ENCODE measurements around the gene DENND1B. TPM values are rescaled to one million over a fixed set of nuclear protein-coding genes. Genes with fewer than 3 reads are reported as not detected.

Gene DENND1B
- total and polyA plus RNA-seq, 2 of the 8 experiments (the other 6 are each of a cell fraction or from before 2014, with no cell fraction given), result 0.74 to 3.3 TPM

DNA sequence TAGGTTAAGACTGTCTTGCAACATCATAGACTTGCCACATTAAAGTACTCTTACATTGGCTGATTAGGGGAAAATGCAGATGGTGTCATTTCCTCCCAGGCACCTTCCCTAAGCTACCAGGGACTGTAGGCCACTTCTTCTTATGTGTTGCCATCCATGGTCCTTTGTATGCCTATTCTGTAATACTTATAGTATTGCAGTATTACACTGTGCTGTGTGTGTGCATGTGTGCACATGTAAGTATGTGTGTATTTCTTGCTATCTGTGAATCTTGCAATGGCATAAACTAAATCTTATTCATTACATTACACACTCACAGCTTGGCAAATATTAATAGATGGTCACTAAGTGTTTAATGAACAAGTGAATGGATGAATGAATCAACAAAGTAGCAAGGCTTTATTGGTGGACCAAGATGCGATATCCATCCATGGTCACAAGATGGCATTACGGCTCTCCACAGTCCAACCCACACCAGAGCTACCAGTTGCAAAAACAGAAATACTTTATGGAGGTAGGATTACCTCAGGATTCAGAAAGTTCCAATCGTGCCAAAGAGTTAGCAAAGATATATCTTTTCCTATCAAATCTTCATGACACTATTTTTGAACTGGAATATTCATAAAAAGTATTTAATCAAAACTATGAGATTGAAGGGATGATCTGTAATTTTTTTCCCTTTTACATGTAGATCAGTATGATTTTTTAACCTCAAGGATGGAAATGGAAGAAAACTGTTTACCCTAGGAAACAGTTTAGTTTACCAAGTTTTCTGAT lies 160.2 kb downstream of the DENND1B start:
- no peak overlapping the region for H2BK20ac ChIP-seq (ENCODE audit: low read length)
- 45% methylated on average over 3 of the region's 3 CpGs; no CpG with 5 or more reads in 1 of the 2 experiments for WGBS, 2 experiments (ENCODE audit: extremely low coverage in 1 of 2, insufficient coverage in 1 of 2, insufficient read length in 1 of 2, insufficient replicate concordance in 2 of 2, low coverage in 1 of 2, low lambda C conversion rate in 2 of 2, missing lambda C conversion rate in 1 of 2)
- no peak overlapping the region for H3K14ac ChIP-seq (ENCODE audit: insufficient read length)
- no peak overlapping the region for H3K23ac ChIP-seq (ENCODE audit: insufficient read length)
- no peak overlapping the region for H3K18ac ChIP-seq (ENCODE audit: extremely low read depth, low read length)
- H3K27me3 ChIP-seq (replicated peaks in 1 of 4; ENCODE audit: control insufficient read depth in 3 of 4, extremely low read depth in 1 of 4, insufficient read depth in 3 of 4, low read length in 3 of 4), result no peaks in the 10 kb centered on the region
- H3K36me3 ChIP-seq (ENCODE audit: control insufficient read depth in 2 of 4, insufficient read depth in 4 of 4, low read length in 3 of 4), result no peaks in the 10 kb centered on the region
- H2BK12ac ChIP-seq (ENCODE audit: low read depth, low read length), result no peak overlapping the region
- no peaks in the 10 kb centered on the region for H3K79me2 ChIP-seq (ENCODE audit: control insufficient read depth in 1 of 2, insufficient read depth in 2 of 2, low read length in 2 of 2)
- no peak overlapping the region for H2BK5ac ChIP-seq (ENCODE audit: low read depth, low read length)
- no peaks in the 10 kb centered on the region for H4K20me1 ChIP-seq (replicated peaks in 1 of 2; ENCODE audit: control insufficient read depth in 1 of 2, insufficient read depth in 2 of 2, low read length in 2 of 2)
- no peak overlapping the region for H3K4me2 ChIP-seq (ENCODE audit: insufficient read depth in 1 of 2, low read depth in 2 of 2, low read length in 2 of 2)
- ChIA-PET POLR2A (ENCODE audit: partially characterized antibody) (interaction anchor here (0.6 kb wide), 1 partner anchor 27 kb away, joined by 3 read pairs; no protein-coding TSS in a partner anchor), CTCF (ENCODE audit: partially characterized antibody) (interaction anchor here (0.7 to 7.9 kb wide), 33 partner anchors 11 to 1074 kb away, joined by 3 to 62 read pairs (median 4); partner anchors contain the start of genes C1orf53 and LHX9)
- no peaks in the 10 kb centered on the region for H3K4me1 ChIP-seq (replicated peaks in 1 of 4; ENCODE audit: control insufficient read depth in 3 of 4, insufficient read depth in 4 of 4, low read length in 3 of 4)
- no peaks in the 10 kb centered on the region for H3K9me3 ChIP-seq (ENCODE audit: insufficient read depth in 2 of 2, low read depth in 1 of 2, low read length in 1 of 2)
- TF ChIP-seq, protein P1, sequence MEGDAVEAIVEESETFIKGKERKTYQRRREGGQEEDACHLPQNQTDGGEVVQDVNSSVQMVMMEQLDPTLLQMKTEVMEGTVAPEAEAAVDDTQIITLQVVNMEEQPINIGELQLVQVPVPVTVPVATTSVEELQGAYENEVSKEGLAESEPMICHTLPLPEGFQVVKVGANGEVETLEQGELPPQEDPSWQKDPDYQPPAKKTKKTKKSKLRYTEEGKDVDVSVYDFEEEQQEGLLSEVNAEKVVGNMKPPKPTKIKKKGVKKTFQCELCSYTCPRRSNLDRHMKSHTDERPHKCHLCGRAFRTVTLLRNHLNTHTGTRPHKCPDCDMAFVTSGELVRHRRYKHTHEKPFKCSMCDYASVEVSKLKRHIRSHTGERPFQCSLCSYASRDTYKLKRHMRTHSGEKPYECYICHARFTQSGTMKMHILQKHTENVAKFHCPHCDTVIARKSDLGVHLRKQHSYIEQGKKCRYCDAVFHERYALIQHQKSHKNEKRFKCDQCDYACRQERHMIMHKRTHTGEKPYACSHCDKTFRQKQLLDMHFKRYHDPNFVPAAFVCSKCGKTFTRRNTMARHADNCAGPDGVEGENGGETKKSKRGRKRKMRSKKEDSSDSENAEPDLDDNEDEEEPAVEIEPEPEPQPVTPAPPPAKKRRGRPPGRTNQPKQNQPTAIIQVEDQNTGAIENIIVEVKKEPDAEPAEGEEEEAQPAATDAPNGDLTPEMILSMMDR (IDR thresholded peaks at IDR 0.05; ENCODE audit: control extremely low read depth in 1 of 3, insufficient read depth in 1 of 3, low read depth in 1 of 3, low read length in 3 of 3), result peak; percentile 64 to 78 (median 65)
- TF ChIP-seq RAD21 (IDR thresholded peaks at IDR 0.05 in 1 of 2, conservative IDR thresholded peaks at IDR 0.05 in 1 of 2; ENCODE audit: low read depth in 2 of 2, low read length in 2 of 2), result peak; percentile 91
- no peak for TF ChIP-seq KDM5A (IDR thresholded peaks at IDR 0.05; ENCODE audit: low read length)
- no peak for TF ChIP-seq RBBP5 (IDR thresholded peaks at IDR 0.05; ENCODE audit: borderline replicate concordance, low read depth, low read length)
- no peak for TF ChIP-seq HDAC2 (IDR thresholded peaks at IDR 0.05; ENCODE audit: borderline replicate concordance in 1 of 2, low read depth in 2 of 2, low read length in 2 of 2)
- H3K23me2 ChIP-seq (ENCODE audit: low read depth, low read length), result no peaks in the 10 kb centered on the region
- FAIRE-seq, result peak; percentile 97
- no peak overlapping the region for H4K5ac ChIP-seq (ENCODE audit: insufficient read length, low read depth, low read length)
- no peak overlapping the region for H2BK120ac ChIP-seq (replicated peaks; ENCODE audit: low read depth, low read length)
- no peak overlapping the region for H3K4me3 ChIP-seq (ENCODE audit: extremely low read depth in 1 of 4, insufficient read depth in 2 of 4, low read depth in 3 of 4, low read length in 4 of 4)
- no peak overlapping the region for H3K9ac ChIP-seq (replicated peaks in 1 of 4; ENCODE audit: extremely low read depth in 1 of 4, low read depth in 3 of 4, low read length in 3 of 4)
- H2AK5ac ChIP-seq (ENCODE audit: low read depth, low read length), result no peak overlapping the region
- no peak overlapping the region for H2AFZ ChIP-seq (ENCODE audit: low read length)
- no peak overlapping the region for H3K4ac ChIP-seq (replicated peaks; ENCODE audit: insufficient read length, low read depth, low read length)
- no peaks in the 10 kb centered on the region for H3K79me1 ChIP-seq (ENCODE audit: low read depth, low read length)
- no peak overlapping the region for H4K91ac ChIP-seq (replicated peaks; ENCODE audit: insufficient read length, low read length)
- peak in 1 of 2 experiments; percentile 45 for DNase-seq (ENCODE audit: low read depth in 1 of 2, low spot score in 2 of 2)
- H2BK15ac ChIP-seq (ENCODE audit: low read length), result no peak overlapping the region
- H3K56ac ChIP-seq (replicated peaks; ENCODE audit: insufficient read length, low read depth, low read length), result no peak overlapping the region
- H3K27ac ChIP-seq (ENCODE audit: low read depth, low read length), result no peak overlapping the region
- no peak overlapping the region for H4K8ac ChIP-seq (ENCODE audit: extremely low read depth, insufficient read depth, low read length)

Data from H1 (cell line).